HUES6 (cell line): ENCODE results near the gene CKMT2.
A peak's percentile ranks its signal among the peaks of the same experiment; 100 is the strongest.
"Not testable (repeated sequence)": the region's sequence is repeated elsewhere in the genome, so short reads cannot be mapped to it uniquely, and the experiment has no call there.

Experiments
- H3K27ac ChIP-seq: 2 replicates; pipeline ENCODE4 v1.7.0; 2013; ENCODE audit warnings: low read depth, mild to moderate bottlenecking, low read length, inconsistent platforms
- H3K27me3 ChIP-seq: 2 replicates; pipeline ENCODE4 v1.6.1; 2013; ENCODE audit warnings: low read length; ENCODE audit not compliant: control insufficient read depth, insufficient read depth
- H3K36me3 ChIP-seq: 2 replicates; pipeline ENCODE4 v1.6.1; 2013; ENCODE audit warnings: low read length; ENCODE audit not compliant: control insufficient read depth, insufficient read depth
- H3K4me1 ChIP-seq: 2 replicates; pipeline ENCODE4 v1.6.1; 2013; ENCODE audit warnings: low read length; ENCODE audit not compliant: control insufficient read depth, insufficient read depth
- H3K4me3 ChIP-seq: 2 replicates; pipeline ENCODE4 v1.5.1; 2013; ENCODE audit warnings: low read depth, low read length
- H3K9ac ChIP-seq: one replicate; pipeline ENCODE4 v1.6.1; 2013; ENCODE audit warnings: mild to moderate bottlenecking, low read length
- H3K9me3 ChIP-seq: 2 replicates; pipeline ENCODE4 v1.6.1; 2013; ENCODE audit warnings: low read depth, low read length; ENCODE audit not compliant: control insufficient read depth, insufficient read depth

CKMT2 gene

DNA sequence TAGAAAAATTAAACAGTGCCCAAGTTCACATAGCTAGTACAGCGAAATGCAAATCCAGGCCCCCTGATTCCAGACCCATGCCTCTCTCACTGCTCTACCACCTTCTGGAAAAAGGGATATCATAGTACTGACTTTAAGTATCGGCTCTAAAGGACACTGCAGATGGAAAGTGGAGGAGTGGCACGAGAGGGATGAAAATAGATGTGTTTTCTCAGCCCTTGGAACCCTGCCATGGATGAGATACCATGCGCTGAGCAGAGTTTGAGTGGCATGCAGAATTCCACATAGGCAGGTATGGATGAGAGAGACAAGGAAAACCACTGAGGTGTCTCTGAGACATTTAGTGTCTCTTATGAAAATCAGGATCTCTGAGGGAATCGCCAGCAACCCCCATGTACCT, 18.8 kb downstream of the CKMT2 start:
- H3K36me3 ChIP-seq, result peaks cover 8% of the 10 kb centered on the region
- no peaks in the 10 kb centered on the region for H3K27me3 ChIP-seq
- H3K4me1 ChIP-seq, result peaks cover 19% of the 10 kb centered on the region
- H3K9ac ChIP-seq, result no peak overlapping the region
- H3K9me3 ChIP-seq, result no peaks in the 10 kb centered on the region
- H3K27ac ChIP-seq, result no peak overlapping the region
- H3K4me3 ChIP-seq, result no peak overlapping the region

DNA sequence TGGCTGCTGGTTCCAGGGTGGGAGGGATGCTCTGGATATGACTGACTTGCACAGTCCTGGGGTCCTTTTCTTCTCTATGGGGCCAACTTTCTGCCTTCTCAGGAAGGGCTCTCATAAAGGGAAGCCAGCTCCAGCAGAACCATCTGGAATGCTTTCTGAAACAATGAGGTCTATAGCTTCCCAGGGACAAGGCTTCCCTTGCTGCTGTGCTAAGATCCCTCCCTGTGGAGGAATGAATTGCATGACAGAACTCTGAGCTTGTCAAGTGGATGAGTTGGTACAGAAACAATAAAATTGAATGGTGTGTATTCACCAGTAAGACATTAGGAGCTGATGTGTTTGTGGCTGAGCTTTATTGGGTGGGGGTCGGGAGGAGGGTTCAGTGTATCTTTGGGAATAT, 19.8 kb downstream of the CKMT2 start:
- Histone ChIP-seq H3K9me3 (no peaks in the 10 kb centered on the region), H3K9ac (no peak overlapping the region), H3K4me1 (peaks cover 11% of the 10 kb centered on the region), H3K27me3 (no peaks in the 10 kb centered on the region), H3K36me3 (peaks cover 8% of the 10 kb centered on the region), H3K27ac (no peak overlapping the region), H3K4me3 (no peak overlapping the region)

DNA sequence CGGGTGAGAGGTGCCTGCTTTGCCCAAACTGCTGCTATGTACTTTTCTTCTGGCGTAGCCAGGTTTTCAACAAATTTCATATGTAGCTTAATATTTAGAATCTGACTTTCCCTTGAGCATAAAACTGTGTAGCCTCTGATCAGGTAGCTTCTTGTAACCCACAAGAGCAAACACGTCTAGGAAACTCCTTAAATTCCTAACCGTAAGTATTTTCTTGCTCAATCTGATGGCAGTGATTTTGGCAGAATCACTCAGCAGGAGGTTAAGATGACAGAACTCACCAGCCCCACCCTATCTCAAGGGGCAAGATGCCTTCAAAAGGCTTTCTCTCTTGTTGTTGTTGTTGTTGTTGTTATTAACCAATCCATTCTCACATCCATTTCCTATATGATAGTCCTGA, 20.8 kb downstream of the CKMT2 start:
- Histone ChIP-seq H3K4me3 (no peak overlapping the region), H3K9me3 (no peaks in the 10 kb centered on the region), H3K9ac (no peak overlapping the region), H3K27ac (no peak overlapping the region), H3K27me3 (no peaks in the 10 kb centered on the region), H3K36me3 (peaks cover 8% of the 10 kb centered on the region), H3K4me1 (peaks cover 9% of the 10 kb centered on the region; the same call in 1 of the 2 replicates)

DNA sequence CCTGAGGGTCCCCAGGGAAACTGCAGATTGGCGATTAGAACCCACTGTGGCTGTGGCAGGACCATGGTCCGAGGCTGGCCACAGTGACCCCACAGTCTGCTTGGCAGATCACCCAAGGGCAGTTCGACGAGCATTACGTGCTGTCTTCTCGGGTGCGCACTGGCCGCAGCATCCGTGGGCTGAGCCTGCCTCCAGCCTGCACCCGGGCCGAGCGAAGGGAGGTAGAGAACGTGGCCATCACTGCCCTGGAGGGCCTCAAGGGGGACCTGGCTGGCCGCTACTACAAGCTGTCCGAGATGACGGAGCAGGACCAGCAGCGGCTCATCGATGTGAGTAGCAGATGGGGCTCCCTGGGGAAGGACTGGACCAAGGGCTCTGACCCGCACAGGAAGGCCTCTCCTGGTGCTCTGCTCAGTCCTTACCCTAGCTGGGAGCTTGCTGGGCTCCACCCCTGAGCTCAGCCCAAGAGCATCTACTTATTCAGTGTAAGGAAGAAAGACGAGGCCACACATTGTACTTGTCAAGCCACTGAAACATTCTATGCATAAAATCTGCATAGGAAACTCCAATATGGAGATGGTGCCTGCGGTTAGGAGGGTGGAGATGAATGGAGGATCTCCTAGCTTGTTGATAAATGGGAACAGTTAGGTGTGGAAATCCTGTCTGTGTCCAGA, 21.9 kb downstream of the CKMT2 start:
- Histone ChIP-seq H3K4me3 (no peak overlapping the region), H3K27ac (no peak overlapping the region), H3K4me1 (0 out of 2 replicates have a peak, but pooled peaks cover 3% of the 10 kb centered on the region), H3K27me3 (no peaks in the 10 kb centered on the region), H3K9me3 (no peaks in the 10 kb centered on the region), H3K36me3 (peaks cover 16% of the 10 kb centered on the region), H3K9ac (no peak overlapping the region)

DNA sequence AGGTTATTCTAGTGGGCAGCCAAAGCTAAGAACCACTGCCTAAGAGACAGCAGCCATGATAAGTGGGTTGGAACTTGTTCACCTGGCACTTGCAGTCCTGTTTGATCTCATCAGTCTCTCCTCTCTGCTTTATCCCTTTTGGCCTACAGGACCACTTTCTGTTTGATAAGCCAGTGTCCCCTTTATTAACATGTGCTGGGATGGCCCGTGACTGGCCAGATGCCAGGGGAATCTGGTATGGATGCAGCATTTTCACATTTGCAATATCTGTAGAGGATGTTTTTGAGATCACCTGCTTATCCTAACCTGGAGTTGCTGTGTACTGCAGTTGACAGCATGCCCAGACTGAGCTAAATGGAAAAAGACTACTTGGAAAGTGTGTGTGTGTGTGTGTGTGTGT, 23.6 kb downstream of the CKMT2 start:
- H3K27ac ChIP-seq, result no peak overlapping the region
- 0 out of 2 replicates have a peak, but pooled peaks cover 3% of the 10 kb centered on the region for H3K4me1 ChIP-seq
- H3K9ac ChIP-seq, result no peak overlapping the region
- peaks cover 16% of the 10 kb centered on the region for H3K36me3 ChIP-seq
- H3K27me3 ChIP-seq, result no peaks in the 10 kb centered on the region
- H3K4me3 ChIP-seq, result no peak overlapping the region
- no peaks in the 10 kb centered on the region for H3K9me3 ChIP-seq

DNA sequence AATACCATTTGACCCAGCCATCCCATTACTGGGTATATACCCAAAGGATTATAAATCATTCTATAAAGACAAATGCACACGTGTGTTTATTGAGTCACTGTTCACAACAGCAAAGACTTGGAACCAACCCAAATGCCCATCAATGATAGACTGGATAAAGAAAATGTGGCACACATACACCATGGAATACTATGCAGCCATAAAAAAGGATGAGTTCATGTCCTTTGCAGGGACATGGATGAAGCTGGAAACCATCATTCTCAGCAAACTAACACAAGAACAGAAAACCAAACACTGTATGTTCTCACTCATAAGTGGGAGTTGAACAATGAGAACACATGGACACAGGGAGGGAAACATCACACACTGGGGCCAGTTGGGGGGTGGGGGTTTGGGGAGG, 29.7 kb downstream of the CKMT2 start:
- not testable (repeated sequence) for H3K9ac ChIP-seq, H3K36me3 ChIP-seq, H3K27ac ChIP-seq, H3K4me3 ChIP-seq, H3K27me3 ChIP-seq, H3K4me1 ChIP-seq, H3K9me3 ChIP-seq

DNA sequence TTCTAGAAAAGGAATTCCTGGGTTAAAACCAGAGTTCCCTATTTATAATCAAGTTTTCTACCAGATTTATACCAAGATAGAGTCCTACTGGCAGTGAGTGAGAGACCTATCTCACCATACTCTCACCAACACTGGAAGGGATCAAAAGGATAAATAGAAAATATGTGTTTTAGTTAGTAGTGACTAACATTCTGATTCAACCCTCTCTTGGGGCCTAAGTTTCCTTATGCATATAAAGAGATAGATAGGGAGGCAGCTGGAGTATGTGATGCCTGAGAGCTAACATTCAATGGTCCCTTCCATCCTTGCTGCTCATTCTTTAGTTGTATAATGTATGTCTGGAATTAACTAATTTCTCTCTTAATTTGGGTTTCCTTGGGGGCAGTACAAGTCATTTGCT, 32.0 kb downstream of the CKMT2 start:
- H3K27me3 ChIP-seq, result no peaks in the 10 kb centered on the region
- H3K9me3 ChIP-seq, result no peaks in the 10 kb centered on the region; the same call in 1 of the 2 replicates
- H3K4me1 ChIP-seq, result peaks cover 17% of the 10 kb centered on the region
- no peak overlapping the region for H3K9ac ChIP-seq
- H3K27ac ChIP-seq, result no peak overlapping the region
- no peak overlapping the region for H3K4me3 ChIP-seq
- no peaks in the 10 kb centered on the region; the same call in 1 of the 2 replicates for H3K36me3 ChIP-seq

DNA sequence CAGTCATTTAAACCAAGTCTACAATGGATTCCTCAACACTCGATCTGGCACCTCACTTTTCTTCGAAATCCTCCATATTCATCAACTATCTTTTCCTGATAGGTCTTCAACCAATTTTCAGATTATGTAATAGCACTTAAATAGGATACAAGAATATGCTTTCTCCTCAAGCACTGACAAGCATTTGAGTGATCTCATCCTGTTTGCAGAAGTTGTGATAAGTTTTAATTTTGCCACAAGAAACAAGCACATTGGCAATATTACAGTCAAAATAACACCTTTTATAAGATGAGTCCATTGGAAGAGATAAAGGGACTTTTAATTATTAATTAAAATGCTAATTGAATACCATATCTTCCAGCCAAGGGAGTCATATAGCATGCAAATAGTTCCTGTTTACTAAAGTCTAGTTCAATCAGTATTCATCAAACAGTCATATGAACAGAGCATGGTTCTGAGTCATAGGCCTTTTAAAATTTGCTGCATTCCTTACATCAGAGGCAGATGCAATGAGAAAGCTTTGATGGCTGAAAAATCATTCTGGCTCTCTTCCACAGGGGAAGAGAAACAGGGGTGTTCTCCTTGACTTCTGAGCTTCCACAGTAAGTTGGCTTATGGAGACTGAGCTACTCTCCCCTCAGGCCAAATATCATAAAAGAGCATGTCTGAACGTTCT, 35.5 kb downstream of the CKMT2 start:
- H3K27me3 ChIP-seq, result no peaks in the 10 kb centered on the region
- H3K4me3 ChIP-seq, result no peak overlapping the region
- no peak overlapping the region for H3K9ac ChIP-seq
- H3K36me3 ChIP-seq, result no peaks in the 10 kb centered on the region; the same call in 1 of the 2 replicates
- no peaks in the 10 kb centered on the region; the same call in 1 of the 2 replicates for H3K9me3 ChIP-seq
- 0 out of 2 replicates have a peak overlapping the region, but pooled peaks have one; percentile 56 for H3K27ac ChIP-seq
- peaks cover 25% of the 10 kb centered on the region for H3K4me1 ChIP-seq

DNA sequence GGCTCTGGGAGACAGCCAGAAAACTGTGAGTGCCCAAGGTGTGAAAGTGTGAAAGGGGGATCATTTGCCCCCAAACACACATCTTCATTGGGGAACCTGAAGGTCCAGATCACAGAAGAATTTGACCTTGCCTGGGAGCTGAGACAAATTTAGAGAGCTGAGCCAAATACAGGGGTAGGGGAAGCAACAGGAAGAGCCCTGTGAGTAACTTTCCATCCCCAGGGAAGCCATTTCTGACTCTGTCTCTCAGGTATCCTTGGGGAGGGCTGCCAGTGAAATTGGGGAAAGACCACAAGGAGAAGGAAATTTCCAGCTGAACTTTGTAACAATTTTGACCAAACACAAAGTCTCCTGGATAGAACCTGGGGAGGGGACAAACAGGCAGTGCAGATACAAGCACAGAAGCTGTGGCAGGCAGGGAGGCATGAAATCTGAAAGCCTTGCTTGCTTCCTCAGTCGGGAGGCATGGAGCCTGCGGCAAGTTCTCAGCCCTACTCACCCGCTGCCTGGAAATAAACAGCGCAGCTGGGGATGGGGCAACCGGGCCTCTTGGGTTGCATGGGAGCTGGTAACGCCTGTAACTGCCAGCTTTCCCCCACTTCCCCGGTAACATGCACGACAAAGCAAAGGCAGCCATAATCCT, 36.8 kb downstream of the CKMT2 start:
- Histone ChIP-seq H3K4me1 (peaks cover 25% of the 10 kb centered on the region), H3K27ac (peak overlapping the region; percentile 27; the same call in 1 of the 2 replicates), H3K9me3 (no peaks in the 10 kb centered on the region), H3K36me3 (no peaks in the 10 kb centered on the region), H3K9ac (peak overlapping the region; percentile 48), H3K4me3 (peak overlapping the region; percentile 41; the same call in 1 of the 2 replicates), H3K27me3 (no peaks in the 10 kb centered on the region)

DNA sequence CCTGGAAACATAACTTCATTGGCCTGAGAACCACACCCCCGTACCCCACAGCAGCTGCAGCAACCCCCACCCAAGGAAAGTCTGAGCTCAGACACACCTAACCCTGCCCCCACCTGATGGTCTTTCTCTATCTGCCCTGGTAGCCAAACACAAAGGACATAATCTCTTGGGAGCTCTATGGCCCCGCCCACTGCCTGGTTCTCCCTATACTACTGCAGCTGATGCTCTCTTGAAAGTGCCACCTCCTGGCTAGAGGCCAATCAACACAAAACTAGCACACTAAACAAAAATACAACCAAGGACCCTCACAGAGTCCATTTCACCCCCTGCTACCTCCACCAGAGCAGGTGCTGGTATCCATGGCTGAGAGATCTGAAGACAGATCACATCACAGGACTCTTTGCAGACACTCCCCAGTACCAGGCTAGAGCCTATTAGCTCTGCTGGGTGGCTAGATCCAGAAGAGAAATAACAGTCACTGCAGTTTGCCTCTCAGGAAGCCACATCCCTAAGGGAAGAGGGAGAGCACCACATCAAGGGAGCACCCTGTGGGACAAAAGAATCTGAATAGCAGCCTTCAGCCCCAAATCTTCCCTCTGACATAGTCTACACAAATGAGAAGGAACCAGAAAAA, 37.4 kb downstream of the CKMT2 start:
- peaks cover 25% of the 10 kb centered on the region for H3K4me1 ChIP-seq
- not testable (repeated sequence) for H3K9me3 ChIP-seq, H3K27ac ChIP-seq, H3K36me3 ChIP-seq, H3K27me3 ChIP-seq
- H3K4me3 ChIP-seq, result peak overlapping the region; percentile 41; the same call in 1 of the 2 replicates
- peak overlapping the region; percentile 48 for H3K9ac ChIP-seq

DNA sequence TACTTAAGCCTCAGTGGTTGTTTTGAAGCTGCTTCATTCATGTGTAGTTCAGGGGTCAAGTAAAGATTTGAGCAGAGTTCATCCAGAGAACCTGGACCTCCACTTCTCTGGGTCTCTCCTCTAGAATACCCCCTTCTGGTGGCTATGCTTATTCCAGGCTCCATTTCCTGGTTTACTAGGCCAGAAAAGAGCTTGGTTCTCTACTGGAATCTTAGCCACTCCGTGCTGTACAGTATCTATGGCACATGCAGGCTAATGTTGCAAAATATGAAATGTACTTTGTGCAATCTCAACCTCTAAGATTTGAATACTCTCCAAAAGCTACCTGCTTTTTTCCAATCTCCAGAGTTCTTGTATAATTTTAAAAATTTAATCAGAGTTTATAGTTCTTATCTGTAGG, 50.9 kb downstream of the CKMT2 start:
- no peak overlapping the region for H3K4me3 ChIP-seq
- H3K36me3 ChIP-seq, result no peaks in the 10 kb centered on the region
- no peak overlapping the region for H3K27ac ChIP-seq
- H3K27me3 ChIP-seq, result no peaks in the 10 kb centered on the region
- no peaks in the 10 kb centered on the region for H3K4me1 ChIP-seq
- H3K9me3 ChIP-seq, result no peaks in the 10 kb centered on the region
- no peak overlapping the region for H3K9ac ChIP-seq
